IMR-90 (cell line): ENCODE measurements around the gene CCN5. TPM values are rescaled to one million over a fixed set of nuclear protein-coding genes. Genes with fewer than 3 reads are reported as not detected.

Experiments
- ATAC-seq: fragments of 200-7000 bp; cut with Tn5 transposase; 2 replicates; pipeline ENCODE4 v1.9.1; 2020; ENCODE audit warnings: low read depth, mild to moderate bottlenecking, moderate library complexity
- BruUV-seq: library from RNA; stranded (reverse); fragments of 400-500 nt; replicated peaks from 2 replicates; lab custom pipeline; 2021; lab: Mats Ljungman, UMichigan
- CTCF ChIA-PET: fragments of 300-600 bp; formaldehyde crosslinking; extraction: SDS; loops from one replicate; lab custom pipeline; 2021; ENCODE audit warnings: antibody characterized with exemption; lab: Yijun Ruan, JAX
- POLR2A ChIA-PET: fragments of 300-600 bp; sonication (Branson Sonifier 250); formaldehyde crosslinking; loops from one replicate; lab custom pipeline; 2022; ENCODE audit warnings: antibody characterized with exemption; ENCODE audit not compliant: unreplicated experiment; lab: Charles Lee
- DNase-seq: peaks from one replicate; pipeline ENCODE4 v3.0.0; 2013
- H2AFZ ChIP-seq: replicated peaks from 2 replicates; pipeline ENCODE3; 2013; ENCODE audit warnings: low read length, mild to moderate bottlenecking; ENCODE audit not compliant: poor library complexity
- H2AK5ac ChIP-seq: 2 replicates; pipeline ENCODE4 v1.6.1; 2013; ENCODE audit warnings: low read depth, low read length, inconsistent platforms
- H2AK9ac ChIP-seq: replicated peaks from 2 replicates; pipeline ENCODE3; 2013; ENCODE audit warnings: mild to moderate bottlenecking, low read depth, low read length, moderate library complexity; ENCODE audit not compliant: poor library complexity
- H2BK120ac ChIP-seq: 2 replicates; pipeline ENCODE4 v1.6.1; 2013; ENCODE audit warnings: low read depth, low read length, inconsistent platforms
- H2BK15ac ChIP-seq: 3 replicates; pipeline ENCODE4 v1.6.1; 2013; ENCODE audit warnings: low read depth, low read length, inconsistent platforms
- H2BK20ac ChIP-seq: 2 replicates; pipeline ENCODE4 v1.6.1; 2013; ENCODE audit warnings: low read depth, mild to moderate bottlenecking, inconsistent platforms, low read length, moderate library complexity
- H2BK5ac ChIP-seq: 2 replicates; pipeline ENCODE4 v1.6.1; 2013; ENCODE audit warnings: mild to moderate bottlenecking, low read depth, low read length, inconsistent platforms; ENCODE audit not compliant: poor library complexity, severe bottlenecking
- H3K14ac ChIP-seq: replicated peaks from 2 replicates; pipeline ENCODE4 v1.6.1; 2013; ENCODE audit warnings: low read depth, low read length, inconsistent platforms
- H3K18ac ChIP-seq: 2 replicates; pipeline ENCODE4 v1.6.1; 2013; ENCODE audit warnings: low read depth, low read length, control low read depth
- H3K23ac ChIP-seq: 2 replicates; pipeline ENCODE4 v1.6.1; 2013; ENCODE audit warnings: low read depth, low read length, inconsistent platforms
- H3K27ac ChIP-seq: 2 replicates; pipeline ENCODE4 v1.5.1; 2013; ENCODE audit warnings: mild to moderate bottlenecking, control low read depth, low read length; ENCODE audit not compliant: insufficient read depth
- H3K27me3 ChIP-seq: 2 replicates; pipeline ENCODE4 v1.6.1; 2013; ENCODE audit warnings: low read length; ENCODE audit not compliant: control insufficient read depth, insufficient read depth
- H3K36me3 ChIP-seq: 2 replicates; pipeline ENCODE4 v1.6.1; 2013; ENCODE audit warnings: low read length, mixed read lengths; ENCODE audit not compliant: control insufficient read depth, insufficient read depth
- H3K4ac ChIP-seq: 2 replicates; pipeline ENCODE4 v1.6.1; 2013; ENCODE audit warnings: low read depth, low read length, inconsistent platforms
- H3K4me1 ChIP-seq: 2 replicates; pipeline ENCODE4 v1.6.1; 2013; ENCODE audit warnings: low read length, mixed read lengths; ENCODE audit not compliant: control insufficient read depth, insufficient read depth
- H3K4me2 ChIP-seq: 2 replicates; pipeline ENCODE4 v1.6.1; 2013; ENCODE audit warnings: low read depth, mild to moderate bottlenecking, control low read depth, low read length, moderate library complexity
- H3K4me3 ChIP-seq: 2 replicates; pipeline ENCODE4 v1.5.1; 2013; ENCODE audit warnings: low read depth, mild to moderate bottlenecking, control low read depth, low read length, moderate library complexity; ENCODE audit not compliant: insufficient read depth
- H3K56ac ChIP-seq: 2 replicates; pipeline ENCODE4 v1.6.1; 2013; ENCODE audit warnings: low read length, inconsistent platforms; ENCODE audit not compliant: insufficient read depth; ENCODE audit errors: extremely low read depth
- H3K79me1 ChIP-seq, 2 experiments: 2 replicates each; pipeline ENCODE4 v1.6.1; 2013; ENCODE audit warnings: low read length in 2 of 2, inconsistent platforms in 1 of 2, low read depth in 1 of 2
- H3K9ac ChIP-seq: 2 replicates; pipeline ENCODE4 v1.6.1; 2013; ENCODE audit warnings: low read depth, low read length, control low read depth
- H3K9me1 ChIP-seq: 2 replicates; pipeline ENCODE4 v1.6.1; 2013; ENCODE audit warnings: low read length, inconsistent platforms; ENCODE audit not compliant: insufficient read depth
- H3K9me3 ChIP-seq: 2 replicates; pipeline ENCODE4 v1.6.1; 2013; ENCODE audit warnings: low read length; ENCODE audit not compliant: control insufficient read depth, insufficient read depth
- H4K20me1 ChIP-seq: 2 replicates; pipeline ENCODE4 v1.6.1; 2013; ENCODE audit warnings: low read length, inconsistent platforms; ENCODE audit not compliant: insufficient read depth
- H4K5ac ChIP-seq: 2 replicates; pipeline ENCODE4 v1.6.1; 2013; ENCODE audit warnings: mild to moderate bottlenecking, low read depth, low read length, control low read depth
- H4K8ac ChIP-seq, 2 experiments: 2 replicates each; pipeline ENCODE4 v1.6.1; 2013; ENCODE audit warnings: low read depth in 2 of 2, low read length in 2 of 2, control low read depth in 1 of 2, inconsistent platforms in 1 of 2
- H4K91ac ChIP-seq: 2 replicates; pipeline ENCODE4 v1.6.1; 2013; ENCODE audit warnings: low read depth, low read length, inconsistent platforms; ENCODE audit not compliant: insufficient read depth
- CEBPB ChIP-seq: IDR thresholded peaks from 2 replicates; pipeline ENCODE4 v1.6.1; 2012; ENCODE audit warnings: low read depth, low read length, improper control_type of control experiment
- MXI1 ChIP-seq: IDR thresholded peaks from 2 replicates; pipeline ENCODE4 v1.6.1; 2012; ENCODE audit warnings: low read depth, mild to moderate bottlenecking, low read length, moderate library complexity, borderline replicate concordance
- NFE2L2 ChIP-seq: fragments of 150-350 bp; IDR thresholded peaks from 2 replicates; pipeline ENCODE4 v1.6.1; 2016; ENCODE audit warnings: low read depth, mild to moderate bottlenecking, low read length
- RCOR1 ChIP-seq: IDR thresholded peaks from 2 replicates; pipeline ENCODE4 v1.6.1; 2012; ENCODE audit warnings: mild to moderate bottlenecking, low read length, improper control_type of control experiment; ENCODE audit not compliant: insufficient replicate concordance
- WGBS, 2 experiments: methylation state at CpG; one replicate each; pipeline versions ENCODE4 v1.1.5 to v1.1.7; 2013; ENCODE audit warnings: missing lambda C conversion rate in 2 of 2; ENCODE audit not compliant: insufficient read length in 1 of 2; ENCODE audit errors: extremely low coverage in 2 of 2; 5-methylcytosine and 5-hydroxymethylcytosine counted together
- dilution Hi-C: fragments of 300-500 bp; cut with HindIII; formaldehyde crosslinking; loops from one replicate; pipeline ENCODE4 v1.14.3; 2018; ENCODE audit warnings: low sequenced_read_pairs; ENCODE audit not compliant: unreplicated experiment
- in situ Hi-C: fragments of 300-500 bp; cut with MboI; formaldehyde crosslinking; loops from 3 replicates; pipeline ENCODE4 v1.14.3; 2019; ENCODE audit warnings: low sequenced_read_pairs, inconsistent platforms, mixed read lengths
- intact Hi-C: fragments of 100-400 bp; cut with micrococcal nuclease; formaldehyde crosslinking; loops from 2 replicates; pipeline ENCODE4 v1.10.0; 2022
- polyA plus RNA-seq, 3 experiments: library from polyadenylated mRNA; depleted of rRNA; stranded (reverse); fragments of >200 nt; gene quantifications; 2 replicates each; pipeline ENCODE4 v1.2.3, GENCODE V29; 2012; ENCODE audit warnings: low replicate concordance in 1 of 3
- total RNA-seq: library from RNA; depleted of rRNA; stranded (reverse); fragments of >200 nt; gene quantifications from 2 replicates; pipeline ENCODE4 v1.2.3, GENCODE V29; 2012

CCN5 gene
- total and polyA plus RNA-seq, 2 of the 4 experiments (the other 2 are of a cell fraction): not detected

DNA sequence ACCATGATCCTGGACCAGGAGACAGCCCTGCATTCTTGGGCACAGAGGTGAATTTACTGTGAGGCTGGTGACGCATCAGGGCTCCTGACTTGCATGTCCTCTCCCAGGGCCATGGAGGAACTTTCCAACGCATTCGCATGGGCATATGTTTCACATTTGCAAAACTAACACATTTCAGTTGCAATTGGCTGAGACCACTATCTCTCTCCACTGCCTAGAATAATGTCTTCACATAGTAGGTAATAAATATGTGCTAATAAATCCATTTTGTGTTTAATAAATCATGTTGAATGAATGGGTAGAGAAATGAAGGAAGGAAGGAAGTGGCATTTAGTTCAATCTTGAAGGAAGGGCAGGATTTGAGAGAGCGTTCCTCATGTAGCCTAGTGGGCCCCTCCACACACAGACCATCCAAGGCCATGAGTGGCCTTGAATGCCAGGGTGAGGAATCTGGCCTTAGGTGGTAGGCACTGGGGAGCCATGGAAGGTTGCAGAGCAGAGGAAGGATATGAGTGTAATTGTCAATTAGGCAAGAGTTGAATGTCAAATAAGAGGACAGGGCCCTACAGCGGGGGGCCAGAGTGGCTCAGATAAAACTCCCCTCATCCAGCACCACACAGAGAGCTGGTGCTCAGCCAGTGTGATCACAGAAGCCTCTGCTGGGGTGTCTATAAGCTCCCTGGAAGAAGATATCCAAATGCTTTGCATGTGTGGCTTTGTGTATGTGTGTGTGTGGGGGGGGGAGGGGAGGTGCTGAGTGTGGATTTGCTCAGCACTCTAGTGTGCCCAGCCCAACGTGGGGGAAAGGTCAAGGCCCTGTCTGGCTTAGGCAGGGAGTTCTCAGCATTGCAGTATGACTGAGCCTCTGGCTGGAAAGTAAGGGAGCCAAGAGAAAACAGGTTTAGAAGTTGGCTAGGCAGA is 30.9 kb upstream of the CCN5 start (continued):
- TF ChIP-seq NFE2L2: no peak
- no peak for TF ChIP-seq RCOR1

DNA sequence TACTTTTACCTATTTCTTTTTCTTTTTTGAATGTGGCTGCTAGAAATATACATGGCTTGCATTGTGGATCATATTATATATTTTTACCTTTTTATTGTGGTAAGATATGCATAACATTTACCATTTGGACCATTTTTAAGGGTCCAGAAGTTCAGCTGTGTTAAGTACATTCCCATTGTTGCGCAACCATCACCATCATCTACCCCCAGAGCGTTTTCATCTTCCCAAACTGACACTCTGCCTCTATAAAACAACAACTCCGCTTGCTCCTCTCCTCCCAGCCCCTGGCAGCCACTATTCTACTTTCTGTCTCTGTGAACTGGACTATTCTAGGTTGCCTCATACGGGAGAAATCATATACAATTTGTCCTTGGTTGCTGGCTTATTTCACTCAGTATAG is 28.2 kb upstream of the CCN5 start:
- Histone ChIP-seq H3K56ac (no peak overlapping the region), H2BK5ac (no peak overlapping the region), H3K4ac (no peak overlapping the region), H3K9me3 (peaks cover 1% of the 10 kb centered on the region; the same call in 1 of the 2 replicates), H2AFZ (no peak overlapping the region), H3K27me3 (peaks cover 9% of the 10 kb centered on the region), H2BK15ac (no peak overlapping the region), H3K4me3 (no peak overlapping the region), H3K4me1 (peaks cover 6% of the 10 kb centered on the region; the same call in 1 of the 2 replicates), H2BK20ac (no peak overlapping the region), H4K5ac (no peak overlapping the region), H4K20me1 (no peaks in the 10 kb centered on the region), H3K23ac (no peak overlapping the region), H3K18ac (no peak overlapping the region), H2AK5ac (no peak overlapping the region), H2BK120ac (no peak overlapping the region), H3K9ac (no peak overlapping the region), H3K14ac (no peak overlapping the region), H2AK9ac (no peak overlapping the region), H3K36me3 (no peaks in the 10 kb centered on the region), H3K4me2 (no peak overlapping the region), H3K79me1 (no peaks in the 10 kb centered on the region), H4K91ac (no peak overlapping the region), H3K9me1 (no peaks in the 10 kb centered on the region), H4K8ac (no peak overlapping the region), H3K27ac (no peak overlapping the region)
- BruUV-seq: no TSS peak
- in situ Hi-C loops: loop anchor here (5.0 to 10.0 kb wide), 2 partner anchors 45 to 178 kb away; no protein-coding TSS in a partner anchor
- ATAC-seq: no peak
- ChIA-PET POLR2A (no interaction called here), CTCF (interaction anchor here (0.9 kb wide), 1 partner anchor 16 kb away, joined by 3 read pairs; no protein-coding TSS in a partner anchor)
- TF ChIP-seq CEBPB (peak; percentile 94), MXI1 (no peak)
- DNase-seq: no peak
- dilution Hi-C loops: no loop called here
- WGBS, 2 experiments: 75% methylated on average over 3 of the region's 4 CpGs; no CpG with 5 or more reads in 1 of the 2 experiments
- intact Hi-C loops: no loop called here
